ENCODE results near the gene TGIF2.

Gene TGIF2

DNA sequence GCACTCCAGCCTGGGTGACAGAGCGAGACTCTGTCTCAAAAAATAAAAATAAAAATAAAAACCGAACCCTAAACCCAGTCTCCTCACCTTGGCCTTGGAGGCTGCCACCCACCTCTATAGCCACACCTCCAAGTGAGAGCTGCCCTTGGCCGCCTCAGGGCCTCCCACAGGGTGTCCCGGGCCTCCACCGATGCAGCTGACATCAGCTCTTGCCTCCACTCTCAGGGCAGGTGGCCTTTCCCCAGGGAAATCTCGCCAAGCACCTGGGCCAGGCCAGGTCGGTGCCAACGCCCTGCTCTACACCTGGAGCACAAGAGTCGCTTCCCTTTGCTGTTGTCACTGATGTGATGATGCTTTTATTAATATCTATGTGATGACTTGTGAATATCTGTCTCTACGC, 41.0 kb upstream of the TGIF2 start:
- no peaks in the 10 kb centered on the region for H3K36me3 ChIP-seq (ENCODE audit: low read length)
- H3F3A ChIP-seq (ENCODE audit: insufficient read depth): no peaks in the 10 kb centered on the region
- H2AFZ ChIP-seq (ENCODE audit: low read depth, low read length, severe bottlenecking): no peak overlapping the region
- TF ChIP-seq EZH2phosphoT487 (conservative IDR thresholded peaks at IDR 0.05; ENCODE audit: low read length): no peak
- TF ChIP-seq, protein P1, sequence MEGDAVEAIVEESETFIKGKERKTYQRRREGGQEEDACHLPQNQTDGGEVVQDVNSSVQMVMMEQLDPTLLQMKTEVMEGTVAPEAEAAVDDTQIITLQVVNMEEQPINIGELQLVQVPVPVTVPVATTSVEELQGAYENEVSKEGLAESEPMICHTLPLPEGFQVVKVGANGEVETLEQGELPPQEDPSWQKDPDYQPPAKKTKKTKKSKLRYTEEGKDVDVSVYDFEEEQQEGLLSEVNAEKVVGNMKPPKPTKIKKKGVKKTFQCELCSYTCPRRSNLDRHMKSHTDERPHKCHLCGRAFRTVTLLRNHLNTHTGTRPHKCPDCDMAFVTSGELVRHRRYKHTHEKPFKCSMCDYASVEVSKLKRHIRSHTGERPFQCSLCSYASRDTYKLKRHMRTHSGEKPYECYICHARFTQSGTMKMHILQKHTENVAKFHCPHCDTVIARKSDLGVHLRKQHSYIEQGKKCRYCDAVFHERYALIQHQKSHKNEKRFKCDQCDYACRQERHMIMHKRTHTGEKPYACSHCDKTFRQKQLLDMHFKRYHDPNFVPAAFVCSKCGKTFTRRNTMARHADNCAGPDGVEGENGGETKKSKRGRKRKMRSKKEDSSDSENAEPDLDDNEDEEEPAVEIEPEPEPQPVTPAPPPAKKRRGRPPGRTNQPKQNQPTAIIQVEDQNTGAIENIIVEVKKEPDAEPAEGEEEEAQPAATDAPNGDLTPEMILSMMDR (IDR thresholded peaks at IDR 0.05; ENCODE audit: insufficient read depth, low read length, poor library complexity, severe bottlenecking): no peak
- H3K9me3 ChIP-seq (ENCODE audit: insufficient read depth, low read length): no peaks in the 10 kb centered on the region
- no peak overlapping the region for H3K27ac ChIP-seq (ENCODE audit: low read depth, low read length)
- no peaks in the 10 kb centered on the region for H3K79me2 ChIP-seq (ENCODE audit: insufficient read depth, low read length)
- no peak overlapping the region for H3K9ac ChIP-seq (ENCODE audit: low read length)
- H4K20me1 ChIP-seq (ENCODE audit: low read depth, low read length): no peaks in the 10 kb centered on the region
- no peak overlapping the region for H3K4me2 ChIP-seq (ENCODE audit: low read depth, low read length, poor library complexity, severe bottlenecking)
- H3K4me3 ChIP-seq (ENCODE audit: insufficient read depth, low read length, poor library complexity, severe bottlenecking): no peak overlapping the region
- H3K9me2 ChIP-seq (replicated peaks; ENCODE audit: insufficient read depth, low read length): no peaks in the 10 kb centered on the region
- H3K27me3 ChIP-seq (ENCODE audit: low read length): no peaks in the 10 kb centered on the region

DNA sequence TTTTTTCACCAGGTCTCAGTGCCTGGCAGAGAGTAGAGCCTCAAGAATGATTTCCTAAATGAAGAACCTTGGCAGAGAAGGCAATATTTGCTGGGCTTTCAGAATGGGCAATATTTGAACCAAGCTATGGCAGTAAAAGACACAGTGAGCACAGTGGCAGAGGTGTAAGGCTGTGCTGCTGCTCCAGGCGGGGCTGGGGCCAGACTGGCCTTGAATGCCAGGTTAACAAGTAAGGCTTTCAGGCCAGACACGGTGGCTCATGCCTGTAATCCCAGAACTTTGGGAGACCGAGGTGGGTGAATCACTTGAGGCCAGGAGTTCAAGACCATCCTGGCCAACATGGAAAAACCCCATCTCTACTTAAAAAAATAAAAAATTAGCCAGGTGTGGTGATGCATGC, 40.6 kb upstream of the TGIF2 start:
- H3K9me2 ChIP-seq (replicated peaks; ENCODE audit: insufficient read depth, low read length): no peaks in the 10 kb centered on the region
- no peak overlapping the region for H3K4me2 ChIP-seq (ENCODE audit: low read depth, low read length, poor library complexity, severe bottlenecking)
- H3K4me3 ChIP-seq (ENCODE audit: insufficient read depth, low read length, poor library complexity, severe bottlenecking): no peak overlapping the region
- H3K9me3 ChIP-seq (ENCODE audit: insufficient read depth, low read length): no peaks in the 10 kb centered on the region
- no peak overlapping the region for H3K9ac ChIP-seq (ENCODE audit: low read length)
- H3K27ac ChIP-seq (ENCODE audit: low read depth, low read length): no peak overlapping the region
- H3F3A ChIP-seq (ENCODE audit: insufficient read depth): no peaks in the 10 kb centered on the region
- TF ChIP-seq, protein P1 (IDR thresholded peaks at IDR 0.05; ENCODE audit: insufficient read depth, low read length, poor library complexity, severe bottlenecking): no peak
- no peak for TF ChIP-seq EZH2phosphoT487 (conservative IDR thresholded peaks at IDR 0.05; ENCODE audit: low read length)
- no peak overlapping the region for H2AFZ ChIP-seq (ENCODE audit: low read depth, low read length, severe bottlenecking)
- no peaks in the 10 kb centered on the region for H3K36me3 ChIP-seq (ENCODE audit: low read length)
- H4K20me1 ChIP-seq (ENCODE audit: low read depth, low read length): no peaks in the 10 kb centered on the region
- H3K79me2 ChIP-seq (ENCODE audit: insufficient read depth, low read length): no peaks in the 10 kb centered on the region
- H3K27me3 ChIP-seq (ENCODE audit: low read length): no peaks in the 10 kb centered on the region

DNA sequence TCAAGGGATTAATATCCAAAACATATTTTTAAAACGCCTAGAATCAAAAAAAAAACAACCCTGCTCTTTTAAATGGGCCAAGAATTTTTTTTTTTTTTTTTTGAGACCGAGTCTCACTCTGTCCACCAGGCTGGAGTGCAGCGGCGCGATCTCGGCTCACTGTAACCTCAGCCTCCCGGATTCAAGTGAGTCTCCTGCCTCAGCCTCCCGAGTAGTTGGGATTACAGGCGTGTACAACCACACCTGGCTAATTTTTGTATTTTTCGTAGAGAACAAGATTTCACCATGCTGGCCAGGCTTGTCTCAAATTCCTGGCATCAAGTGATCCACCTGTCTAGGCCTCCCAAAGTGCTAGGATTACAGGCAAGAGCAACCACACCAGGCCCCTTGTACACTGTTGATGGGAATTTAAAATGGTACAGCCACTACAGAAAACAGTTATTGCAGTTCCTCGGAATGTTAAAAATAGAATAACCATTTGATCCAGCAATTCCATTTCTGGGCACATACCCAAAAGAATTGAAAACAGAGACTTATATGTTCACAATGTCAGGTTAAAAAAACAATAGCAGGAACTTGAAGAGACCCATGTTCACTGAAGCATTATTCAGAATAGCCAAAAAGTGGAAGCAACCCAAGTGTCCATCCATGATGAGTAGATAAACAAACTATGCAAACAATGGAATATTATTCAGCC, 35.2 kb upstream of the TGIF2 start:
- Histone ChIP-seq H3K9ac (ENCODE audit: low read length) (no peak overlapping the region), H3K4me2 (ENCODE audit: low read depth, low read length, poor library complexity, severe bottlenecking) (no peak overlapping the region), H3F3A (ENCODE audit: insufficient read depth) (no peaks in the 10 kb centered on the region), H3K9me3 (ENCODE audit: insufficient read depth, low read length) (no peaks in the 10 kb centered on the region), H3K4me3 (ENCODE audit: insufficient read depth, low read length, poor library complexity, severe bottlenecking) (no peak overlapping the region), H2AFZ (ENCODE audit: low read depth, low read length, severe bottlenecking) (no peak overlapping the region), H3K27me3 (ENCODE audit: low read length) (no peaks in the 10 kb centered on the region), H3K9me2 (replicated peaks; ENCODE audit: insufficient read depth, low read length) (no peaks in the 10 kb centered on the region), H3K27ac (ENCODE audit: low read depth, low read length) (no peak overlapping the region), H3K79me2 (ENCODE audit: insufficient read depth, low read length) (no peaks in the 10 kb centered on the region), H3K36me3 (ENCODE audit: low read length) (no peaks in the 10 kb centered on the region), H4K20me1 (ENCODE audit: low read depth, low read length) (no peaks in the 10 kb centered on the region)
- TF ChIP-seq, protein P1 (IDR thresholded peaks at IDR 0.05; ENCODE audit: insufficient read depth, low read length, poor library complexity, severe bottlenecking): no peak
- no peak for TF ChIP-seq EZH2phosphoT487 (conservative IDR thresholded peaks at IDR 0.05; ENCODE audit: low read length)

All from SU-DHL-6 (cell line).